Fibroblast of upper back skin (primary cell): ENCODE measurements around the gene BNIP2.
A peak's percentile ranks its signal among the peaks of the same experiment; 100 is the strongest.
"Not testable (repeated sequence)": the region's sequence is repeated elsewhere in the genome, so short reads cannot be mapped to it uniquely, and the experiment has no call there.

Experiments
- DNase-seq: peaks from one replicate; pipeline ENCODE4 v3.0.0-alpha.2; 2013

The BNIP2 gene

GRCh38 chr15:59687836-59688235, 1.3 kb downstream of the BNIP2 start:
- DNase-seq = peak; percentile 17

GRCh38 chr15:59686389-59686788, 2.7 kb downstream of the BNIP2 start:
- DNase-seq = no peak

GRCh38 chr15:59685737-59686297, 3.3 kb downstream of the BNIP2 start:
- peak; percentile 25 for DNase-seq

- no peak for DNase-seq
These were observed 8.2 kb downstream of the BNIP2 start for GRCh38 chr15:59680870-59681269.

GRCh38 chr15:59680346-59680745, 8.8 kb downstream of the BNIP2 start:
- no peak for DNase-seq

- DNase-seq = no peak
These were observed 10.5 kb downstream of the BNIP2 start for GRCh38 chr15:59678620-59679019.

GRCh38 chr15:59678172-59678571, 10.9 kb downstream of the BNIP2 start:
- DNase-seq = no peak

- DNase-seq = no peak
These were observed 12.6 kb downstream of the BNIP2 start for GRCh38 chr15:59676565-59676964.

- no peak for DNase-seq
These were observed 14.7 kb downstream of the BNIP2 start for GRCh38 chr15:59674361-59674877.

GRCh38 chr15:59668556-59668955, 20.6 kb downstream of the BNIP2 start:
- DNase-seq = no peak

GRCh38 chr15:59662260-59662659, 26.9 kb downstream of the BNIP2 start:
- peak; percentile 57 for DNase-seq

- no peak for DNase-seq
These were observed 29.8 kb downstream of the BNIP2 start for GRCh38 chr15:59659366-59659765.

- no peak for DNase-seq
These were observed 31.4 kb downstream of the BNIP2 start for GRCh38 chr15:59657635-59658125.

- DNase-seq = peak; percentile 93
These were observed 32.1 kb downstream of the BNIP2 start, which contains the start of gene GTF2A2 for GRCh38 chr15:59656897-59657634. Gene GTF2A2, minus strand, starts transcription at chr15:59657515. Its CDS starts 5,238 bp downstream, at chr15:59652277.

GRCh38 chr15:59654046-59654445, 35.1 kb downstream of the BNIP2 start:
- DNase-seq = no peak

GRCh38 chr15:59649603-59650002, 39.5 kb downstream of the BNIP2 start:
- DNase-seq = no peak

GRCh38 chr15:59647085-59647484, 42.0 kb downstream of the BNIP2 start:
- DNase-seq = no peak

GRCh38 chr15:59646277-59646676, 42.8 kb downstream of the BNIP2 start:
- DNase-seq = no peak

GRCh38 chr15:59645812-59646211, 43.3 kb downstream of the BNIP2 start:
- DNase-seq = not testable (repeated sequence)

- no peak for DNase-seq
These were observed 44.4 kb downstream of the BNIP2 start for GRCh38 chr15:59644756-59645155.

GRCh38 chr15:59642351-59642750, 46.8 kb downstream of the BNIP2 start:
- no peak for DNase-seq

GRCh38 chr15:59637507-59637906, 51.6 kb downstream of the BNIP2 start:
- DNase-seq = not testable (repeated sequence)

- no peak for DNase-seq
These were observed 52.9 kb downstream of the BNIP2 start for GRCh38 chr15:59636184-59636583.

GRCh38 chr15:59632714-59633113, 56.4 kb downstream of the BNIP2 start:
- DNase-seq = no peak
